SK-N-MC (cell line): ENCODE measurements around the gene CNKSR1.

Source experiments
- DNase-seq: peaks from one replicate; pipeline ENCODE4 v3.0.0-alpha.2; 2011; ENCODE audit warnings: low read depth, low spot score
- H3K27ac ChIP-seq: fragments of 200-600 bp; sonication (generic); 2 replicates; pipeline ENCODE4 v1.5.1; 2016; ENCODE audit warnings: mixed run types
- H3K36me3 ChIP-seq: fragments of 200-600 bp; sonication (generic); 2 replicates; pipeline ENCODE4 v1.6.1; 2017; ENCODE audit warnings: antibody characterized with exemption, low read length, mixed read lengths; ENCODE audit not compliant: insufficient read depth
- H3K4me3 ChIP-seq: fragments of 200-600 bp; sonication (generic); 2 replicates; pipeline ENCODE4 v1.5.1; 2016
- H3K9ac ChIP-seq: fragments of 200-600 bp; sonication (generic); 2 replicates; pipeline ENCODE4 v1.8.0; 2017; ENCODE audit warnings: mixed run types, mixed read lengths; ENCODE audit not compliant: insufficient read length
- H3K9me3 ChIP-seq: fragments of 200-600 bp; sonication (generic); 2 replicates; pipeline ENCODE4 v1.6.1; 2017; ENCODE audit warnings: low read depth, mild to moderate bottlenecking, antibody characterized with exemption, low read length, moderate library complexity, mixed read lengths
- EZH2 ChIP-seq: fragments of 200-600 bp; sonication (generic); IDR thresholded peaks from one replicate; pipeline ENCODE4 v1.6.1; 2017; ENCODE audit warnings: antibody characterized with exemption
- FOXP2 ChIP-seq: optimal IDR thresholded peaks from 2 replicates; pipeline ENCODE3; 2011; ENCODE audit warnings: mild to moderate bottlenecking, moderate library complexity; ENCODE audit not compliant: insufficient read depth; ENCODE audit errors: extremely low read length, control extremely low read depth
- POLR2AphosphoS5 ChIP-seq: IDR thresholded peaks from 2 replicates; pipeline ENCODE4 v1.6.1; 2012; ENCODE audit warnings: mild to moderate bottlenecking, low read depth, low read length, borderline replicate concordance

The CNKSR1 gene

DNA sequence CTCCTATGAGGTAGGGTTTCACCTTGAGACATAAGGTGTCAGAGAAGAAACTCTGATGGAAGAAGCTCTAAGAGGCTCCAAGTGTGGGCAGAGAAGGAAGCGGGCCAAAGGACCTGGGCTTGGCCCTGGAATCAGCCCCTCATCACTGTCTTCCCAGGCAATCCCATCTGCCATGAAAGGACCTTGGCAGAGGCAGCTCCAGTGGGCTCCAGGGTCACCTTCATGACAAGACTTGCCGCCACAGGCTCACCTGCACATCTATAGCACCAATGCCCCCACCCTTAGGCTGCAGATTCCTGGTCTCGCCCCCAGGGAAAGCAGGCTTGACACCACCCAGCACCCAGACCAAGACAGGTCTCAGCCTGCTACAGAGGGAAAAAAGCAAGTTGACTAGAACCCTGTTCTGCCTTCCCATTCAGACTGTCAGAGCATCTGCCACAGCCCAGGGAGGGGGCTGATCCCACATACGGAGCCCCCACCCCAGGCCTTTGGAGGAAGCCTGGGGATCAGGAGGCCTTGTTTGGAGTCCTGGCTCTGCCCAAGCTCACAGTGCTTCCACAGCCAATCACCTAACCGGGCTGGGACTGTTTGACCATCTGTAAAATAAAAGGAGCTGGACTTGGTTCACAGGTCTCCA lies 18.9 kb upstream of the CNKSR1 start:
- no peak for DNase-seq
- TF ChIP-seq EZH2 (no peak), POLR2AphosphoS5 (no peak), FOXP2 (no peak)
- Histone ChIP-seq H3K4me3 (no peak overlapping the region), H3K27ac (no peak overlapping the region), H3K9me3 (no peaks in the 10 kb centered on the region), H3K36me3 (no peaks in the 10 kb centered on the region), H3K9ac (no peak overlapping the region)

DNA sequence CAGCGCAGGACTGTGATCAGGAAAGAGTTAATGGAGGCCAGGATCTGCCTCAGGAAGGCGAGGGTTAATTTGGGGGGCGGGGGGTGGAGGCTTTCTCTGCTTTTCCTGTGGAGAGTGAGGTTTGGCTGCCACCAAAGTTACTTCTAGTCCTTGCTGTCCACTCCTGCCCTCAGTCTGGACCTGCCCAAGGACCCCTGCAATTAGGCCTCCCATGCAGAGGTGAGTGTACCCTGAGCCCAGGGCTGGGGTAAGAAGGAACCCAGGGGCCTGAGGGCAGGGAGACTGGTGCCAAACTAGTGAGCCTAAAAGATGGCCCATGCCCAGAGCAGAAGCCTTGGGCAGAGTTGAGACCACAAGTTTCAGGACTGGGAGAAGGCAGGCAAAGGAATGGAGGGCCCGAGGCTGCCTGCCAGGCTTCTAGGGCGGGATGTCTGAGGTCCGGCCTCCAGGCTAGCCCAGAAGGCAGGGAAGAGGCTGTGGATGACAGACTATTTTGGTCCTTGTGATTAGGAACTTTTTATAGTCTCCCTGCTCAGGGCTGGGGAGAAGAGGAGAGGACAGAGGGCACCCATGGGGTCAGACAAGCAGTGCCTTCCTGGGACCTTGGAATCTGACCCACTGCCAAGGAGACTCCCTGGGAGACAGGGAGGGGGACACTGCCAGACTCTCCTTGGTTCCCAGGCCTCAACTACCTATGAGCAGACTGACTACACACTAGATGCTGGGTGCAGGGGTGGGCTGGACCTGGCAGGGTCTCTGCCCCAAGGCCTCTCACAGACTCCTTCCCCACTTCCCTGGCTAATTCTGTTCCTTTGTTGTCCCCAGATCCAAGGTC lies 18.2 kb upstream of the CNKSR1 start, which contains the start of gene FAM110D:
Gene FAM110D, plus strand, starts transcription at position 172 of the 835 bp plus-strand sequence. CDS start 2,213 bp downstream, outside the sequence.
- Histone ChIP-seq H3K9me3 (no peaks in the 10 kb centered on the region), H3K36me3 (no peaks in the 10 kb centered on the region), H3K9ac (no peak within 1 kb of the TSS), H3K4me3 (no peak within 1 kb of the TSS), H3K27ac (no peak within 1 kb of the TSS)
- TF ChIP-seq FOXP2 (no peak), POLR2AphosphoS5 (no peak), EZH2 (no peak)
- DNase-seq: no peak

- H3K9ac ChIP-seq: no peak overlapping the region
- H3K27ac ChIP-seq: no peak overlapping the region
- no peaks in the 10 kb centered on the region for H3K36me3 ChIP-seq
- no peaks in the 10 kb centered on the region for H3K9me3 ChIP-seq
- no peak for TF ChIP-seq EZH2
- TF ChIP-seq FOXP2: no peak
- TF ChIP-seq POLR2AphosphoS5: no peak
- no peak for DNase-seq
- no peak overlapping the region for H3K4me3 ChIP-seq
Measured at GRCh38 chr1:26159743-26160039, 17.6 kb upstream of the CNKSR1 start.

DNA sequence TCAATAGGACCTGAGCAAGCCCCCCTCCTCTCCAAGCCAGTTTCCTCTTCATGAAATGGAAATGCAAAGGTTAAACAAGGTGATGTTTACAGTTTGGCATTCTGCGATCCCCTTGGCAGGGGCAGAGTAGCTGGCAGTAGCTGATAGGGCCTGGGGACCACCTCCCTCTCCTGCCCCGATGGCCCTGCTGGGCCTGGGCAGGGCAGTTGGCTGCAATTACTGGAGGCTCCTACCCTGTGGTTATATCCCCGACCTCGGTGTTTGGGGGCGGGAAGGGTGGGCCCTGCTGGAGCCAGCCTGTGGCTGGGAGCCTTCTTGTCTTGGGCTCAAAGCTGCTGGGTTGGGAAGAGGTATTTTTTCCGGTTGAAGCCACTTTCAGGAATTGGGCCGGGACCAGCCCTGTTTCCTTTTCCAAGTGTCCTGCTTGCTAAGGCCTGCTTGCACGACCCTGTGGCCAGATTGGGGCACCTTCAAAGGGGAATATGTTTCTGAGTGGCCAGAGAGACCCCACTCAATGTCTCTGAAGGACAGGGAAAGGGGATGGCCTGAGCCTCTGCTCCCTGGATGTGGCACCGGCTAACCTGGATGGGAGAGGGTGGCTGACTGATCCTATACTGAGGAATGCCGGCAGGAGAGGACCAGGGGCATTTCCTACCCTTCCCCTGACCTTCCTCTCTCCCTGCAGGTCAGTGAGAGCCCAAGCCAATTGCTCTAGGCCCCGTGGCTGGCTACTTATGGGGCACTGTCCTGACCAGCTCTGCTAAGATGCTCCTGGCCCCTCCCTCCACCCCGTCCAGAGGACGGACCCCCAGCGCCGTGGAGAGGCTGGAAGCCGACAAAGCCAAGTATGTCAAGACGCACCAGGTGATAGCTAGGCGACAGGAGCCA lies 16.5 kb upstream of the CNKSR1 start:
- TF ChIP-seq POLR2AphosphoS5 (no peak), EZH2 (no peak), FOXP2 (no peak)
- H3K9me3 ChIP-seq: no peaks in the 10 kb centered on the region
- DNase-seq: no peak
- H3K4me3 ChIP-seq: no peak overlapping the region
- no peaks in the 10 kb centered on the region for H3K36me3 ChIP-seq
- no peak overlapping the region for H3K9ac ChIP-seq
- H3K27ac ChIP-seq: no peak overlapping the region

DNA sequence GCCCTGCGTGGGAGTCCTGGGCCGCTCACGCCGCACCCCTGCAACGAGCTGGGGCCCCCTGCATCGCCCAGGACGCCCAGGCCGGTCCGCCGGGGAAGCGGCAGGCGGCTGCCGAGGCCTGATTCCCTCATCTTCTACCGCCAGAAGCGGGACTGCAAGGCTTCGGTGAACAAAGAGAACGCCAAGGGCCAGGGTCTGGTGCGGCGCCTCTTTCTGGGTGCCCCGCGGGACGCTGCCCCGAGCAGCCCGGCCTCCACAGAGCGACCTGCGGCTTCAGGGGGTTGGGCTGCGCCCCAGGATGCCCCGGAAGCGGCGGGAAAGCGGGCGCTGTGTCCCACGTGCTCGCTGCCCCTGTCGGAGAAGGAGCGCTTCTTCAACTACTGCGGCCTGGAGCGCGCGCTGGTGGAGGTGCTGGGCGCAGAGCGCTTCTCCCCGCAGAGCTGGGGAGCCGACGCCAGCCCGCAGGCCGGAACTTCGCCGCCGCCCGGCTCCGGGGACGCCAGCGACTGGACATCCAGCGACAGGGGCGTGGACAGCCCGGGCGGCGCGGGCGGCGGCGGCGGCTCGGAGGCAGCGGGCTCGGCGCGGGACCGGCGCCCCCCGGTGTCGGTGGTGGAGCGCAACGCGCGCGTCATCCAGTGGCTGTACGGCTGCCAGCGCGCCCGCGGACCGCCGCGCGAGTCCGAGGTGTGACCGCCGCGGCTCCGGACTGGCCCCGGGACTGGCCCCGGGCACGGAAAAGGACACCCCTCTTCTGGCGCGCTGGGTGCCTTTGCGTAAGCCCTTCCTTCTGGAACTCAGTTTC lies 15.7 kb upstream of the CNKSR1 start:
- Histone ChIP-seq H3K27ac (no peak overlapping the region), H3K9ac (no peak overlapping the region), H3K36me3 (no peaks in the 10 kb centered on the region), H3K4me3 (no peak overlapping the region), H3K9me3 (no peaks in the 10 kb centered on the region)
- no peak for DNase-seq
- TF ChIP-seq EZH2 (no peak), FOXP2 (no peak), POLR2AphosphoS5 (no peak)

- H3K4me3 ChIP-seq: no peak overlapping the region
- no peaks in the 10 kb centered on the region for H3K9me3 ChIP-seq
- no peaks in the 10 kb centered on the region for H3K36me3 ChIP-seq
- DNase-seq: no peak
- TF ChIP-seq FOXP2: no peak
- TF ChIP-seq EZH2: no peak
- TF ChIP-seq POLR2AphosphoS5: no peak
- no peak overlapping the region for H3K9ac ChIP-seq
- H3K27ac ChIP-seq: no peak overlapping the region
Measured at GRCh38 chr1:26162220-26162709, 15.0 kb upstream of the CNKSR1 start.

GRCh38 chr1:26163684-26164035 lies 13.6 kb upstream of the CNKSR1 start:
- TF ChIP-seq FOXP2 (no peak), EZH2 (no peak), POLR2AphosphoS5 (no peak)
- peak overlapping the region; percentile 75 for H3K4me3 ChIP-seq
- H3K27ac ChIP-seq: no peak overlapping the region
- H3K36me3 ChIP-seq: no peaks in the 10 kb centered on the region
- H3K9ac ChIP-seq: no peak overlapping the region
- H3K9me3 ChIP-seq: no peaks in the 10 kb centered on the region
- DNase-seq: no peak
